Measurements from ENCODE around the gene S100A14.
"Not testable (repeated sequence)": the region's sequence is repeated elsewhere in the genome, so short reads cannot be mapped to it uniquely, and the experiment has no call there.

Gene S100A14

DNA sequence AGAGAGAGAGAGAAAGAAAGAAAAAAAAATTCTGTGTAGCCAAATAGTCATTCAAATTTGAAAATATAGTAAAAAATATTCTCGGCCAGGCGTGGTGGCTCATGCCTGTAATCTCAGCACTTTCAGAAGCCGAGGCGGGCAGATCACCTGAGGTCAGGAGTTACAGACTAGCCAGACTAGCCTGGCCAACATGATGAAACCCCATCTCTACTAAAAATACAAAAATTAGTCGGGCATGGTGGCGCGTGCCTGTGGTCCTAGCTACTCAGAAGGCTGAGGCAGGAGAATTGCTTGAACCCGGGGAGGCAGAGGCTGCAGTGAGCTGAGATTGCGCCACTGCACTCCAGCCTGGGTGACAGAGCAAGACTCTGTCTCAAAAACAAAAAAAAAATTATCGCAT lies 28.1 kb downstream of the S100A14 start:
- DNase-seq; POLR2A ChIA-PET; H3K27ac ChIP-seq (ENCODE audit: insufficient read depth in 1 of 2, low read depth in 1 of 2, low read length in 2 of 2, poor library complexity in 1 of 2, severe bottlenecking in 2 of 2); H3K27me3 ChIP-seq (replicated peaks in 2 of 5; ENCODE audit: control insufficient read depth in 4 of 5, insufficient read depth in 5 of 5, low read length in 4 of 5); H3K4me1 ChIP-seq (ENCODE audit: control extremely low read depth in 1 of 4, control insufficient read depth in 4 of 4, insufficient read depth in 4 of 4, low read length in 3 of 4); H3K4me3 ChIP-seq (ENCODE audit: control insufficient read depth in 1 of 7, extremely low read depth in 1 of 7, insufficient read depth in 4 of 7, low read depth in 2 of 7, low read length in 6 of 7); H3K9me3 ChIP-seq (ENCODE audit: control extremely low read depth in 1 of 5, control insufficient read depth in 4 of 5, insufficient read depth in 2 of 5, low read depth in 1 of 5, low read length in 4 of 5); H3K36me3 ChIP-seq (ENCODE audit: control insufficient read depth in 4 of 4, insufficient read depth in 4 of 4, low read length in 3 of 4): not testable (repeated sequence)
- 100% methylated on average over 6 of the region's 10 CpGs for WGBS (ENCODE audit: insufficient coverage)
- CTCF ChIA-PET: interaction anchor here (1.3 to 1.4 kb wide), 2 partner anchors 39 to 78 kb away, joined by 3 to 4 read pairs; partner anchors contain the start of gene S100A13

DNA sequence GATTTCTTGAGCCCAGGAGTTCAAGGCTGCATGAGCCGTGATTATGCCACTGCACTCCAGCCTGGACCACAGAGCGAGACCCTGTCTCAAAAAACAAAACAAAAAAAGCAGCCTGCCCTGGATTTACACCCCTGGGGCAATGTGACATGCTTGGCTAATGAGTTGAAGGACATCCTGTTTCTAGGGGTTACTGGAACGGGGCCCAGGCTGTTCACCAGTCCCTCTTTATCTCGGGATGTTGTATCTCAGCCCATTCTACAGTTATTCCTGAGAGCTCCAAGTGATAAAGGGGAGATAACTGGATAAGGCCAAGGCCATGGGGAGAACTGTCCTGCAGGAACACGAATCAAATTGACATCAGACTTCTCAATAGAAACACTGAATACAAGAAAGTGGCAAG lies 28.8 kb downstream of the S100A14 start:
- Histone ChIP-seq H3K4me3 (ENCODE audit: control insufficient read depth in 1 of 7, extremely low read depth in 1 of 7, insufficient read depth in 4 of 7, low read depth in 2 of 7, low read length in 6 of 7) (no peak overlapping the region), H3K4me1 (ENCODE audit: control extremely low read depth in 1 of 4, control insufficient read depth in 4 of 4, insufficient read depth in 4 of 4, low read length in 3 of 4) (no peaks in the 10 kb centered on the region), H3K27ac (ENCODE audit: insufficient read depth in 1 of 2, low read depth in 1 of 2, low read length in 2 of 2, poor library complexity in 1 of 2, severe bottlenecking in 2 of 2) (no peak overlapping the region), H3K27me3 (replicated peaks in 2 of 5; ENCODE audit: control insufficient read depth in 4 of 5, insufficient read depth in 5 of 5, low read length in 4 of 5) (no peaks in the 10 kb centered on the region), H3K36me3 (ENCODE audit: control insufficient read depth in 4 of 4, insufficient read depth in 4 of 4, low read length in 3 of 4) (no peaks in the 10 kb centered on the region), H3K9me3 (ENCODE audit: control extremely low read depth in 1 of 5, control insufficient read depth in 4 of 5, insufficient read depth in 2 of 5, low read depth in 1 of 5, low read length in 4 of 5) (no peaks in the 10 kb centered on the region)
- POLR2A ChIA-PET: no interaction called here
- DNase-seq: no peak
- CTCF ChIA-PET: interaction anchor here (0.7 to 1.8 kb wide), 4 partner anchors 9 to 40 kb away, joined by 3 to 10 read pairs (median 4); partner anchors contain the start of gene S100A13
- WGBS (ENCODE audit: insufficient coverage): 83% methylated on average over 2 of the region's 5 CpGs

DNA sequence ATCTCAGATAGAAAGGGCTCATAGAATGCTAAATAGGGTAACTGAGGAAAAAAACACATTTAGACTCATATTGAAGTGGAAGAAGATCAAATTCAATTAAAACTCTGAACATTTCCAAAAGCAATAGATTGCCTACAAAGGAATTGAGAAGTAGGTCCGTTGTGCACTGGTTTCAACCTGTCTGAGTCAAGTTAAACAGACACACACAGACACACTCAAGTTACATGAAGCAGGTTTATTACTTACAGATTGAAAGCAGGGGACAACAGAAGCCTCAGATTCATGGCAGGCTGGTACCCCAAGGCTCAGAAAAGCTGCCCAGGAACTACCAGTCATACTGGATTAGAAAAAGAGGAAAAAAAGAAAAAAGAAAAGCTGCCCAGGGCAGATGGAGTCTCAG lies 29.8 kb downstream of the S100A14 start:
- no peaks in the 10 kb centered on the region for H3K4me1 ChIP-seq (ENCODE audit: control extremely low read depth in 1 of 4, control insufficient read depth in 4 of 4, insufficient read depth in 4 of 4, low read length in 3 of 4)
- no peak overlapping the region for H3K4me3 ChIP-seq (ENCODE audit: control insufficient read depth in 1 of 7, extremely low read depth in 1 of 7, insufficient read depth in 4 of 7, low read depth in 2 of 7, low read length in 6 of 7)
- ChIA-PET POLR2A (no interaction called here), CTCF (interaction anchor here (0.9 to 1.8 kb wide), 4 partner anchors 10 to 18 kb away, joined by 3 to 10 read pairs (median 4); no protein-coding TSS in a partner anchor)
- H3K36me3 ChIP-seq (ENCODE audit: control insufficient read depth in 4 of 4, insufficient read depth in 4 of 4, low read length in 3 of 4): no peaks in the 10 kb centered on the region
- no peak overlapping the region for H3K27ac ChIP-seq (ENCODE audit: insufficient read depth in 1 of 2, low read depth in 1 of 2, low read length in 2 of 2, poor library complexity in 1 of 2, severe bottlenecking in 2 of 2)
- H3K9me3 ChIP-seq (ENCODE audit: control extremely low read depth in 1 of 5, control insufficient read depth in 4 of 5, insufficient read depth in 2 of 5, low read depth in 1 of 5, low read length in 4 of 5): no peaks in the 10 kb centered on the region
- no CpG with 5 or more reads among the region's 1 CpG for WGBS (ENCODE audit: insufficient coverage)
- DNase-seq: no peak
- H3K27me3 ChIP-seq (replicated peaks in 2 of 5; ENCODE audit: control insufficient read depth in 4 of 5, insufficient read depth in 5 of 5, low read length in 4 of 5): no peaks in the 10 kb centered on the region

DNA sequence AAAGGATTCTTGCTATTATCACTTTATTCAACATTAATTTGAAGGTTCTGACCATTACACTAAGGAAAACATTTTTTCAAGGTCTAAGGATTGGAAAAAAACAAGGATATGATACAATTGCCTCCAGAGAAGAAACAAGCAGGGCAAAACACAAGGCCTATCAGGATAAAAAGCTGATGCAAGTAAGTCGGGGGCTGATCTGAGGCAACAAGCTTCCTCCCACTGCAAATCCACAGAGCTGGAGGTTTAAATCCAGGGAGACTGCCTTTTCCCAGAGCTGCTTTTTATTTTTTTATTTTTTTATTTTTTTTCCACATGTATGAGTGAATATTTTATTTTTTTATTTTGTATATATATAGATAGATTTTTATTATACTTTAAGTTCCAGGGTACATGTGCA lies 31.1 kb downstream of the S100A14 start:
- no peaks in the 10 kb centered on the region for H3K9me3 ChIP-seq (ENCODE audit: control extremely low read depth in 1 of 5, control insufficient read depth in 4 of 5, insufficient read depth in 2 of 5, low read depth in 1 of 5, low read length in 4 of 5)
- H3K36me3 ChIP-seq (ENCODE audit: control insufficient read depth in 4 of 4, insufficient read depth in 4 of 4, low read length in 3 of 4): no peaks in the 10 kb centered on the region
- no peaks in the 10 kb centered on the region for H3K27me3 ChIP-seq (replicated peaks in 2 of 5; ENCODE audit: control insufficient read depth in 4 of 5, insufficient read depth in 5 of 5, low read length in 4 of 5)
- CTCF ChIA-PET: no interaction called here
- 90% methylated on average over 1 of the region's 1 CpG for WGBS (ENCODE audit: insufficient coverage)
- no peaks in the 10 kb centered on the region for H3K4me1 ChIP-seq (ENCODE audit: control extremely low read depth in 1 of 4, control insufficient read depth in 4 of 4, insufficient read depth in 4 of 4, low read length in 3 of 4)
- H3K4me3 ChIP-seq (ENCODE audit: control insufficient read depth in 1 of 7, extremely low read depth in 1 of 7, insufficient read depth in 4 of 7, low read depth in 2 of 7, low read length in 6 of 7): no peak overlapping the region
- POLR2A ChIA-PET: no interaction called here
- DNase-seq: no peak
- no peak overlapping the region for H3K27ac ChIP-seq (ENCODE audit: insufficient read depth in 1 of 2, low read depth in 1 of 2, low read length in 2 of 2, poor library complexity in 1 of 2, severe bottlenecking in 2 of 2)

DNA sequence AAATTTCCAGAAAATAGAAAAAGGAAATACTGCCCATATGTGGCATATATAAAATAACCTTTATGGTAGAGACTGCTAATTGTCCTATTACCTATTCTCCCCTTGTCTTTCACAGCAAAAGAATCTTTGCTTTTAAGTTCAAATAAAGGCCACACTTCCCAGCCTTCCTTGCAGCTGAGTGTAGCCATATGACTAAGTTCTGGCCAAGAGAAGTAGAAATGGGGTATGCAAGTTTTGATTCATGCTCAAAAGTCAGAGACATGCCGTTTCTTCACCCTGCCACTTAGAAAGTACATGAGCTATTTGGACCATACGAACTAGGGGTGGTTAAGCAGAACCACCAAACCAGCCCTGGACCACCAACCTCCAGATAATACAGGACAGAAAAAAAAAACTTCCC lies 32.1 kb downstream of the S100A14 start:
- Histone ChIP-seq H3K4me1 (ENCODE audit: control extremely low read depth in 1 of 4, control insufficient read depth in 4 of 4, insufficient read depth in 4 of 4, low read length in 3 of 4) (no peaks in the 10 kb centered on the region), H3K4me3 (ENCODE audit: control insufficient read depth in 1 of 7, extremely low read depth in 1 of 7, insufficient read depth in 4 of 7, low read depth in 2 of 7, low read length in 6 of 7) (no peak overlapping the region), H3K9me3 (ENCODE audit: control extremely low read depth in 1 of 5, control insufficient read depth in 4 of 5, insufficient read depth in 2 of 5, low read depth in 1 of 5, low read length in 4 of 5) (no peaks in the 10 kb centered on the region), H3K36me3 (ENCODE audit: control insufficient read depth in 4 of 4, insufficient read depth in 4 of 4, low read length in 3 of 4) (no peaks in the 10 kb centered on the region), H3K27me3 (replicated peaks in 2 of 5; ENCODE audit: control insufficient read depth in 4 of 5, insufficient read depth in 5 of 5, low read length in 4 of 5) (no peaks in the 10 kb centered on the region), H3K27ac (ENCODE audit: insufficient read depth in 1 of 2, low read depth in 1 of 2, low read length in 2 of 2, poor library complexity in 1 of 2, severe bottlenecking in 2 of 2) (no peak overlapping the region)
- ChIA-PET POLR2A (no interaction called here), CTCF (no interaction called here)
- WGBS (ENCODE audit: insufficient coverage): 90% methylated on average over 2 of the region's 2 CpGs
- no peak for DNase-seq

DNA sequence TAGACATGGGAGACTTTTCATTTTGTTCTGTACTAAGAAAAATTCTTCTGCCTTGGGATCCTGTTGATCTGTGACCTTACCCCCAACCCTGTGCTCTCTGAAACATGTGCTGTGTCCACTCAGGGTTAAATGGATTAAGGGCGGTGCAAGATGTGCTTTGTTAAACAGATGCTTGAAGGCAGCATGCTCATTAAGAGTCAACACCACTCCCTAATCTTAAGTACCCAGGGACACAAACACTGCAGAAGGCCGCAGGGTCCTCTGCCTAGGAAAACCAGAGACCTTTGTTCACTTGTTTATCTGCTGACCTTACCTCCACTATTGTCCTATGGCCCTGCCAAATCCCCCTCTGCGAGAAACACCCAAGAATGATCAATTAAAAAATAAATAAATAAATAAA lies 32.6 kb downstream of the S100A14 start:
- H3K4me1 ChIP-seq (ENCODE audit: control extremely low read depth in 1 of 4, control insufficient read depth in 4 of 4, insufficient read depth in 4 of 4, low read length in 3 of 4); POLR2A ChIA-PET; CTCF ChIA-PET; H3K9me3 ChIP-seq (ENCODE audit: control extremely low read depth in 1 of 5, control insufficient read depth in 4 of 5, insufficient read depth in 2 of 5, low read depth in 1 of 5, low read length in 4 of 5); H3K36me3 ChIP-seq (ENCODE audit: control insufficient read depth in 4 of 4, insufficient read depth in 4 of 4, low read length in 3 of 4); H3K27ac ChIP-seq (ENCODE audit: insufficient read depth in 1 of 2, low read depth in 1 of 2, low read length in 2 of 2, poor library complexity in 1 of 2, severe bottlenecking in 2 of 2); H3K27me3 ChIP-seq (replicated peaks in 2 of 5; ENCODE audit: control insufficient read depth in 4 of 5, insufficient read depth in 5 of 5, low read length in 4 of 5); H3K4me3 ChIP-seq (ENCODE audit: control insufficient read depth in 1 of 7, extremely low read depth in 1 of 7, insufficient read depth in 4 of 7, low read depth in 2 of 7, low read length in 6 of 7); DNase-seq: not testable (repeated sequence)
- WGBS (ENCODE audit: insufficient coverage): 100% methylated on average over 1 of the region's 3 CpGs

DNA sequence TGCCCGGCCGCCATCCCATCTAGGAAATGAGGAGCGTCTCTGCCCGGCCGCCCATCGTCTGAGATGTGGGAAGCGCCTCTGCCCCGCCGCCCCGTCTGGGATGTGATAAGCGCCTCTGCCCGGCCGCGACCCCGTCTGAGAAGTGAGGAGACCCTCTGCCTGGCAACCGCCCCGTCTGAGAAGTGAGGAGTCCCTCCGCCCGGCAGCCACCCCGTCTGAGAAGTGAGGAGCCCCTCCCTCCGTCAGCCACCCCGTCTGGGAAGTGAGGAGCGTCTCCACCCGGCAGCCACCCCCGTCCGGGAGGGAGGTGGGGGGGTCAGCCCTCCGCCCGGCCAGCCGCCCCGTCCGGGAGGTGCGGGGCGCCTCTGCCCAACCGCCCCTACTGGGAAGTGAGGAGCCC lies 33.3 kb downstream of the S100A14 start:
- H3K27ac ChIP-seq (ENCODE audit: insufficient read depth in 1 of 2, low read depth in 1 of 2, low read length in 2 of 2, poor library complexity in 1 of 2, severe bottlenecking in 2 of 2); H3K4me3 ChIP-seq (ENCODE audit: control insufficient read depth in 1 of 7, extremely low read depth in 1 of 7, insufficient read depth in 4 of 7, low read depth in 2 of 7, low read length in 6 of 7); DNase-seq; H3K9me3 ChIP-seq (ENCODE audit: control extremely low read depth in 1 of 5, control insufficient read depth in 4 of 5, insufficient read depth in 2 of 5, low read depth in 1 of 5, low read length in 4 of 5); CTCF ChIA-PET; H3K36me3 ChIP-seq (ENCODE audit: control insufficient read depth in 4 of 4, insufficient read depth in 4 of 4, low read length in 3 of 4); POLR2A ChIA-PET; H3K27me3 ChIP-seq (replicated peaks in 2 of 5; ENCODE audit: control insufficient read depth in 4 of 5, insufficient read depth in 5 of 5, low read length in 4 of 5); H3K4me1 ChIP-seq (ENCODE audit: control extremely low read depth in 1 of 4, control insufficient read depth in 4 of 4, insufficient read depth in 4 of 4, low read length in 3 of 4): not testable (repeated sequence)
- WGBS (ENCODE audit: insufficient coverage): 95% methylated on average over 11 of the region's 34 CpGs
